ENCODE results near the gene CD27. TPM values are rescaled to one million over a fixed set of nuclear protein-coding genes. Genes with fewer than 3 reads are reported as not detected.

CD27 gene
- total RNA-seq, 1 experiment from 2014 or later: not detected

Other genes with a start within 250 kb of the CD27 start
- 266 and 274 TPM in 2 replicates for gene CD9, start 244.6 kb upstream of the CD27 start, total RNA-seq (2014; rRNA removed; shearing (Covaris generic))
- 36.5 and 43.6 TPM in 2 replicates for gene PLEKHG6, start 134.3 kb upstream of the CD27 start, total RNA-seq (2014; rRNA removed; shearing (Covaris generic))
- 83.5 and 84.6 TPM in 2 replicates for gene TNFRSF1A, start 102.9 kb upstream of the CD27 start, total RNA-seq (2014; rRNA removed; shearing (Covaris generic))
- 28.5 and 41.7 TPM in 2 replicates for gene SCNN1A, start 69.4 kb upstream of the CD27 start, total RNA-seq (2014; rRNA removed; shearing (Covaris generic))
- 2.5 and 3.6 TPM in 2 replicates for gene LTBR, start 60.8 kb upstream of the CD27 start, total RNA-seq (2014; rRNA removed; shearing (Covaris generic))
- gene TAPBPL, start 7.1 kb downstream of the CD27 start, total RNA-seq (2014; rRNA removed; shearing (Covaris generic)): 0.62 and 1.0 TPM in 2 replicates
- 23.9 and 26.8 TPM in 2 replicates for gene VAMP1, start 25.7 kb downstream of the CD27 start, total RNA-seq (2014; rRNA removed; shearing (Covaris generic))
- gene MRPL51, start 48.3 kb downstream of the CD27 start, total RNA-seq (2014; rRNA removed; shearing (Covaris generic)): 137 and 145 TPM in 2 replicates
- 104 and 113 TPM in 2 replicates for gene NCAPD2, start 49.1 kb downstream of the CD27 start, total RNA-seq (2014; rRNA removed; shearing (Covaris generic))
- 6,920 and 8,270 TPM in 2 replicates for gene GAPDH, start 89.6 kb downstream of the CD27 start, total RNA-seq (2014; rRNA removed; shearing (Covaris generic))
- 15.1 and 18.2 TPM in 2 replicates for gene IFFO1, start 111.1 kb downstream of the CD27 start, total RNA-seq (2014; rRNA removed; shearing (Covaris generic))
- 64.2 and 68.8 TPM in 2 replicates for gene NOP2, start 123.3 kb downstream of the CD27 start, total RNA-seq (2014; rRNA removed; shearing (Covaris generic))
- 236 and 245 TPM in 2 replicates for gene CHD4, start 162.4 kb downstream of the CD27 start, total RNA-seq (2014; rRNA removed; shearing (Covaris generic))
- gene LPAR5, start 191.0 kb downstream of the CD27 start, total RNA-seq (2014; rRNA removed; shearing (Covaris generic)): 0.04 TPM in 1 of 2 replicates, not detected in the other
- 0.80 and 3.6 TPM in 2 replicates for gene ACRBP, start 202.5 kb downstream of the CD27 start, total RNA-seq (2014; rRNA removed; shearing (Covaris generic))
- 26.9 and 31.2 TPM in 2 replicates for gene ING4, start 218.2 kb downstream of the CD27 start, total RNA-seq (2014; rRNA removed; shearing (Covaris generic))
- gene ZNF384, start 244.4 kb downstream of the CD27 start, total RNA-seq (2014; rRNA removed; shearing (Covaris generic)): 34.4 and 40.3 TPM in 2 replicates

All from H7 (cell line).